ENCODE data around the gene NBPF3. TPM values are rescaled to one million over a fixed set of nuclear protein-coding genes. Genes with fewer than 3 reads are reported as not detected.

Gene NBPF3
- polyA plus RNA-seq, 2 of the 4 experiments (the other 2 are of a cell fraction): 7.4 to 8.5 TPM

DNA sequence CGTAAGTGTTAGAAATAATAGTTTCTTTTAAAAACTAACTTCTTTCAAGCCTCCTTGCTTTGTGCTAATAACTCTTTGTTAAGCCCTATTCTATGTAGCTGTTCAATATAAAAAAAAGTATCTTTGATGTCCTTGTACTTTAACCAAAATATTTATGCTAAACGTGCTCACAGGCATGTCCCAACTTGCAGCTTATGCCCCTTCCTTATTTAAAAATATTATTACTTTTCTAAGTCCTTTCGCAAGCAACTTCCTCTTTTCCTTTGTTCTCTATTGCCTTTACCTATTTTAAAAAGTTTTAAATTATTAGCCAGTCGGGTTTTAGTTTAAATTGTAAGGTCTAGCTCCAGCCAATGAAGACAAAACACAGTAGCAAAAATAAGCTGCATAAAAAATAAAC is 43.4 kb upstream of the NBPF3 start:
- Histone ChIP-seq H3K4me2 (no peak overlapping the region), H3K4me1 (no peaks in the 10 kb centered on the region), H3K27ac (no peak overlapping the region), H3K9me3 (no peaks in the 10 kb centered on the region), H3K4me3 (no peak overlapping the region)
- 55% methylated on average over 4 of the region's 4 CpGs for WGBS (ENCODE audit: missing lambda C conversion rate)
- DNase-seq (ENCODE audit: low read depth in 1 of 2, low spot score in 1 of 2) (no peak), FAIRE-seq (no peak), ATAC-seq (no peak)
- CTCF ChIA-PET: interaction anchor here (2.0 kb wide), 1 partner anchor 28 kb away, joined by 7 read pairs; no protein-coding TSS in a partner anchor
- POLR2A ChIA-PET: no interaction called here
- TF ChIP-seq BHLHE40 (IDR thresholded peaks at IDR 0.05; ENCODE audit: low read depth, low read length) (no peak), JUN (IDR thresholded peaks at IDR 0.05) (no peak), POLR2A (IDR thresholded peaks at IDR 0.05; ENCODE audit: low read length) (no peak), CEBPB (IDR thresholded peaks at IDR 0.05) (no peak), KDM1A (IDR thresholded peaks at IDR 0.05; ENCODE audit: low read depth) (no peak), MYC (IDR thresholded peaks at IDR 0.05; ENCODE audit: borderline replicate concordance, low read length) (no peak), EHF (CRISPR knock-in tag; IDR thresholded peaks at IDR 0.05) (no peak), MAX (IDR thresholded peaks at IDR 0.05) (no peak), SREBF2 (IDR thresholded peaks at IDR 0.05) (no peak), ZNF302 (CRISPR knock-in tag; IDR thresholded peaks at IDR 0.05) (no peak), HOXA7 (CRISPR knock-in tag; IDR thresholded peaks at IDR 0.05) (no peak), ESRRA (IDR thresholded peaks at IDR 0.05; ENCODE audit: borderline replicate concordance, low read length) (no peak), CBX2 (IDR thresholded peaks at IDR 0.05; ENCODE audit: borderline replicate concordance, low read depth) (no peak)
- TF ChIP-seq, protein P1, sequence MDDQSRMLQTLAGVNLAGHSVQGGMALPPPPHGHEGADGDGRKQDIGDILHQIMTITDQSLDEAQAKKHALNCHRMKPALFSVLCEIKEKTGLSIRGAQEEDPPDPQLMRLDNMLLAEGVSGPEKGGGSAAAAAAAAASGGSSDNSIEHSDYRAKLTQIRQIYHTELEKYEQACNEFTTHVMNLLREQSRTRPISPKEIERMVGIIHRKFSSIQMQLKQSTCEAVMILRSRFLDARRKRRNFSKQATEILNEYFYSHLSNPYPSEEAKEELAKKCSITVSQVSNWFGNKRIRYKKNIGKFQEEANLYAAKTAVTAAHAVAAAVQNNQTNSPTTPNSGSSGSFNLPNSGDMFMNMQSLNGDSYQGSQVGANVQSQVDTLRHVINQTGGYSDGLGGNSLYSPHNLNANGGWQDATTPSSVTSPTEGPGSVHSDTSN (IDR thresholded peaks at IDR 0.05): no peak
- TF ChIP-seq, protein P2, sequence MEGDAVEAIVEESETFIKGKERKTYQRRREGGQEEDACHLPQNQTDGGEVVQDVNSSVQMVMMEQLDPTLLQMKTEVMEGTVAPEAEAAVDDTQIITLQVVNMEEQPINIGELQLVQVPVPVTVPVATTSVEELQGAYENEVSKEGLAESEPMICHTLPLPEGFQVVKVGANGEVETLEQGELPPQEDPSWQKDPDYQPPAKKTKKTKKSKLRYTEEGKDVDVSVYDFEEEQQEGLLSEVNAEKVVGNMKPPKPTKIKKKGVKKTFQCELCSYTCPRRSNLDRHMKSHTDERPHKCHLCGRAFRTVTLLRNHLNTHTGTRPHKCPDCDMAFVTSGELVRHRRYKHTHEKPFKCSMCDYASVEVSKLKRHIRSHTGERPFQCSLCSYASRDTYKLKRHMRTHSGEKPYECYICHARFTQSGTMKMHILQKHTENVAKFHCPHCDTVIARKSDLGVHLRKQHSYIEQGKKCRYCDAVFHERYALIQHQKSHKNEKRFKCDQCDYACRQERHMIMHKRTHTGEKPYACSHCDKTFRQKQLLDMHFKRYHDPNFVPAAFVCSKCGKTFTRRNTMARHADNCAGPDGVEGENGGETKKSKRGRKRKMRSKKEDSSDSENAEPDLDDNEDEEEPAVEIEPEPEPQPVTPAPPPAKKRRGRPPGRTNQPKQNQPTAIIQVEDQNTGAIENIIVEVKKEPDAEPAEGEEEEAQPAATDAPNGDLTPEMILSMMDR (IDR thresholded peaks at IDR 0.05): no peak
- TF ChIP-seq, protein P3, sequence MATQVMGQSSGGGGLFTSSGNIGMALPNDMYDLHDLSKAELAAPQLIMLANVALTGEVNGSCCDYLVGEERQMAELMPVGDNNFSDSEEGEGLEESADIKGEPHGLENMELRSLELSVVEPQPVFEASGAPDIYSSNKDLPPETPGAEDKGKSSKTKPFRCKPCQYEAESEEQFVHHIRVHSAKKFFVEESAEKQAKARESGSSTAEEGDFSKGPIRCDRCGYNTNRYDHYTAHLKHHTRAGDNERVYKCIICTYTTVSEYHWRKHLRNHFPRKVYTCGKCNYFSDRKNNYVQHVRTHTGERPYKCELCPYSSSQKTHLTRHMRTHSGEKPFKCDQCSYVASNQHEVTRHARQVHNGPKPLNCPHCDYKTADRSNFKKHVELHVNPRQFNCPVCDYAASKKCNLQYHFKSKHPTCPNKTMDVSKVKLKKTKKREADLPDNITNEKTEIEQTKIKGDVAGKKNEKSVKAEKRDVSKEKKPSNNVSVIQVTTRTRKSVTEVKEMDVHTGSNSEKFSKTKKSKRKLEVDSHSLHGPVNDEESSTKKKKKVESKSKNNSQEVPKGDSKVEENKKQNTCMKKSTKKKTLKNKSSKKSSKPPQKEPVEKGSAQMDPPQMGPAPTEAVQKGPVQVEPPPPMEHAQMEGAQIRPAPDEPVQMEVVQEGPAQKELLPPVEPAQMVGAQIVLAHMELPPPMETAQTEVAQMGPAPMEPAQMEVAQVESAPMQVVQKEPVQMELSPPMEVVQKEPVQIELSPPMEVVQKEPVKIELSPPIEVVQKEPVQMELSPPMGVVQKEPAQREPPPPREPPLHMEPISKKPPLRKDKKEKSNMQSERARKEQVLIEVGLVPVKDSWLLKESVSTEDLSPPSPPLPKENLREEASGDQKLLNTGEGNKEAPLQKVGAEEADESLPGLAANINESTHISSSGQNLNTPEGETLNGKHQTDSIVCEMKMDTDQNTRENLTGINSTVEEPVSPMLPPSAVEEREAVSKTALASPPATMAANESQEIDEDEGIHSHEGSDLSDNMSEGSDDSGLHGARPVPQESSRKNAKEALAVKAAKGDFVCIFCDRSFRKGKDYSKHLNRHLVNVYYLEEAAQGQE (IDR thresholded peaks at IDR 0.05): no peak
- TF ChIP-seq, protein P4, sequence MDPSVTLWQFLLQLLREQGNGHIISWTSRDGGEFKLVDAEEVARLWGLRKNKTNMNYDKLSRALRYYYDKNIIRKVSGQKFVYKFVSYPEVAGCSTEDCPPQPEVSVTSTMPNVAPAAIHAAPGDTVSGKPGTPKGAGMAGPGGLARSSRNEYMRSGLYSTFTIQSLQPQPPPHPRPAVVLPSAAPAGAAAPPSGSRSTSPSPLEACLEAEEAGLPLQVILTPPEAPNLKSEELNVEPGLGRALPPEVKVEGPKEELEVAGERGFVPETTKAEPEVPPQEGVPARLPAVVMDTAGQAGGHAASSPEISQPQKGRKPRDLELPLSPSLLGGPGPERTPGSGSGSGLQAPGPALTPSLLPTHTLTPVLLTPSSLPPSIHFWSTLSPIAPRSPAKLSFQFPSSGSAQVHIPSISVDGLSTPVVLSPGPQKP (IDR thresholded peaks at IDR 0.05; ENCODE audit: low read depth, low read length): no peak
- TF ChIP-seq, protein P5, sequence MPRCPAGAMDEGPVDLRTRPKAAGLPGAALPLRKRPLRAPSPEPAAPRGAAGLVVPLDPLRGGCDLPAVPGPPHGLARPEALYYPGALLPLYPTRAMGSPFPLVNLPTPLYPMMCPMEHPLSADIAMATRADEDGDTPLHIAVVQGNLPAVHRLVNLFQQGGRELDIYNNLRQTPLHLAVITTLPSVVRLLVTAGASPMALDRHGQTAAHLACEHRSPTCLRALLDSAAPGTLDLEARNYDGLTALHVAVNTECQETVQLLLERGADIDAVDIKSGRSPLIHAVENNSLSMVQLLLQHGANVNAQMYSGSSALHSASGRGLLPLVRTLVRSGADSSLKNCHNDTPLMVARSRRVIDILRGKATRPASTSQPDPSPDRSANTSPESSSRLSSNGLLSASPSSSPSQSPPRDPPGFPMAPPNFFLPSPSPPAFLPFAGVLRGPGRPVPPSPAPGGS (IDR thresholded peaks at IDR 0.05): no peak

GRCh38 chr1:21397813-21398188 is 42.1 kb upstream of the NBPF3 start:
- no peak overlapping the region for H3K27ac ChIP-seq
- no peaks in the 10 kb centered on the region for H3K4me1 ChIP-seq
- no peak for DNase-seq (ENCODE audit: low read depth in 1 of 2, low spot score in 1 of 2)
- no peaks in the 10 kb centered on the region for H3K9me3 ChIP-seq
- ChIA-PET CTCF (interaction anchor here (1.1 kb wide), 1 partner anchor 272 kb away, joined by 3 read pairs; no protein-coding TSS in a partner anchor), POLR2A (no interaction called here)
- no peak overlapping the region for H3K4me2 ChIP-seq
- WGBS (ENCODE audit: missing lambda C conversion rate): 89% methylated on average over 15 of the region's 15 CpGs
- FAIRE-seq: no peak
- H3K4me3 ChIP-seq: no peak overlapping the region
- no peak for ATAC-seq
- no peak for TF ChIP-seq ATOH8 (CRISPR knock-in tag; IDR thresholded peaks at IDR 0.05; ENCODE audit: low read depth)
- no peak for TF ChIP-seq HEYL (CRISPR knock-in tag; IDR thresholded peaks at IDR 0.05)
- TF ChIP-seq POLR2A (IDR thresholded peaks at IDR 0.05; ENCODE audit: low read length): no peak
- TF ChIP-seq NFE2L2 (conservative IDR thresholded peaks at IDR 0.05; ENCODE audit: low read length): no peak
- TF ChIP-seq USF2 (IDR thresholded peaks at IDR 0.05): no peak
- TF ChIP-seq RCOR1 (IDR thresholded peaks at IDR 0.05; ENCODE audit: low read depth, low read length): no peak
- no peak for TF ChIP-seq BHLHE40 (IDR thresholded peaks at IDR 0.05; ENCODE audit: low read depth, low read length)
- no peak for TF ChIP-seq EHF (CRISPR knock-in tag; IDR thresholded peaks at IDR 0.05)
- no peak for TF ChIP-seq GATA3 (IDR thresholded peaks at IDR 0.05; ENCODE audit: borderline replicate concordance)
- TF ChIP-seq CHD2 (IDR thresholded peaks at IDR 0.05; ENCODE audit: low read length, partially characterized antibody): no peak
- no peak for TF ChIP-seq SMC3 (IDR thresholded peaks at IDR 0.05)

Data from A549 (cell line).